GM23338 (cell line): ENCODE measurements around the gene SMYD3. TPM values are rescaled to one million over a fixed set of nuclear protein-coding genes. Genes with fewer than 3 reads are reported as not detected.

Experiments used
- ATAC-seq: fragments of 200-7000 bp; cut with Tn5 transposase; 3 replicates; pipeline ENCODE4 v1.9.1; 2020
- DNase-seq: peaks from one replicate; pipeline ENCODE4 v3.0.0-alpha.2; 2015; ENCODE audit warnings: low spot score
- H2AFZ ChIP-seq: fragments of 200-600 bp; sonication (generic); 2 replicates; pipeline ENCODE4 v1.8.0; 2016; ENCODE audit warnings: antibody characterized with exemption, mild to moderate bottlenecking, moderate library complexity
- H3F3A ChIP-seq: fragments of 200-600 bp; sonication (generic); replicated peaks from 2 replicates; pipeline ENCODE4 v1.8.0; 2017; ENCODE audit warnings: antibody characterized with exemption, mixed run types, low read depth
- H3K27ac ChIP-seq: fragments of 200-600 bp; sonication (generic); 2 replicates; pipeline ENCODE4 v1.6.1; 2016; ENCODE audit warnings: low read depth
- H3K27me3 ChIP-seq: fragments of 200-600 bp; sonication (generic); 2 replicates; pipeline ENCODE4 v1.8.0; 2016; ENCODE audit warnings: mild to moderate bottlenecking, mixed run types, moderate library complexity; ENCODE audit not compliant: insufficient read depth
- H3K36me3 ChIP-seq: fragments of 200-600 bp; sonication (generic); 2 replicates; pipeline ENCODE4 v1.8.0; 2016; ENCODE audit warnings: mild to moderate bottlenecking; ENCODE audit not compliant: insufficient read depth
- H3K4me1 ChIP-seq: fragments of 200-600 bp; sonication (generic); 2 replicates; pipeline ENCODE4 v1.8.0; 2016; ENCODE audit warnings: mild to moderate bottlenecking, moderate library complexity; ENCODE audit not compliant: insufficient read depth
- H3K4me2 ChIP-seq: fragments of 200-600 bp; sonication (generic); 2 replicates; pipeline ENCODE4 v1.7.1; 2017; ENCODE audit warnings: mixed run types
- H3K4me3 ChIP-seq: fragments of 200-600 bp; sonication (generic); 2 replicates; pipeline ENCODE4 v1.6.1; 2016; ENCODE audit warnings: mixed run types
- H3K79me2 ChIP-seq: fragments of 200-600 bp; sonication (generic); replicated peaks from 2 replicates; pipeline ENCODE4 v1.8.0; 2017; ENCODE audit warnings: mild to moderate bottlenecking; ENCODE audit not compliant: insufficient read depth
- H3K9me2 ChIP-seq: fragments of 200-600 bp; sonication (generic); 2 replicates; pipeline ENCODE4 v1.8.0; 2017; ENCODE audit not compliant: insufficient read depth
- H4K20me1 ChIP-seq: fragments of 200-600 bp; sonication (generic); replicated peaks from 2 replicates; pipeline ENCODE4 v1.8.0; 2017; ENCODE audit warnings: mild to moderate bottlenecking; ENCODE audit not compliant: insufficient read depth
- H3K27ac Mint-ChIP-seq: 2 replicates; pipeline ENCODE4 v1.8.0; 2020; ENCODE audit warnings: inconsistent platforms, mild to moderate bottlenecking, moderate library complexity, mixed read lengths
- H3K27me3 Mint-ChIP-seq: 3 replicates; pipeline ENCODE4 v1.8.0; 2022; ENCODE audit warnings: low read depth, mild to moderate bottlenecking, moderate library complexity, mixed read lengths, inconsistent platforms; ENCODE audit not compliant: insufficient read depth, poor library complexity
- H3K36me3 Mint-ChIP-seq: 3 replicates; pipeline ENCODE4 v1.8.0; 2021; ENCODE audit warnings: low read depth, mild to moderate bottlenecking, inconsistent platforms, moderate library complexity, mixed read lengths
- H3K4me1 Mint-ChIP-seq: 3 replicates; pipeline ENCODE4 v1.8.0; 2020; ENCODE audit warnings: mild to moderate bottlenecking, inconsistent platforms, mixed read lengths
- H3K4me3 Mint-ChIP-seq: 3 replicates; pipeline ENCODE4 v1.8.0; 2021; ENCODE audit warnings: moderate library complexity, mild to moderate bottlenecking, inconsistent platforms, mixed read lengths
- H3K9me3 Mint-ChIP-seq: 3 replicates; pipeline ENCODE4 v1.8.0; 2020; ENCODE audit warnings: moderate library complexity, mild to moderate bottlenecking, inconsistent platforms, mixed read lengths
- CREB1 ChIP-seq: fragments of 250-450 bp; sonication (Bioruptor Pico); IDR thresholded peaks from 2 replicates; pipeline ENCODE4 v1.5.0; 2020; ENCODE audit warnings: low read depth, mild to moderate bottlenecking, moderate library complexity
- CTCF ChIP-seq, 2 experiments: fragments of 200-600 bp in 1 of 2; sonication (generic) in 1 of 2; conservative IDR thresholded peaks; 2 replicates each; pipeline versions ENCODE4 v1.5.1 to v1.6.1; 2016 to 2017; ENCODE audit warnings: antibody characterized with exemption in 2 of 2, low read depth in 2 of 2, mild to moderate bottlenecking in 2 of 2, moderate library complexity in 1 of 2
- ETS1 ChIP-seq: IDR thresholded peaks from 2 replicates; pipeline ENCODE4 v1.6.1; 2016; ENCODE audit warnings: antibody characterized with exemption
- EZH2 ChIP-seq: fragments of 200-600 bp; sonication (generic); IDR thresholded peaks from one replicate; pipeline ENCODE4 v1.8.0; 2017; ENCODE audit warnings: antibody characterized with exemption, mild to moderate bottlenecking, low read depth; ENCODE audit not compliant: unreplicated experiment
- EZH2phosphoT487 ChIP-seq: fragments of 200-600 bp; sonication (generic); IDR thresholded peaks from one replicate; pipeline ENCODE4 v1.8.1; 2018; ENCODE audit warnings: antibody characterized with exemption; ENCODE audit not compliant: unreplicated experiment
- JUNB ChIP-seq: IDR thresholded peaks from one replicate; pipeline ENCODE4 v1.6.1; 2016; ENCODE audit warnings: antibody characterized with exemption; ENCODE audit not compliant: unreplicated experiment
- NANOG ChIP-seq: IDR thresholded peaks from 2 replicates; pipeline ENCODE4 v1.6.1; 2016; ENCODE audit warnings: antibody characterized with exemption, borderline replicate concordance
- POLR2AphosphoS5 ChIP-seq: IDR thresholded peaks from 2 replicates; pipeline ENCODE4 v1.6.1; 2016; ENCODE audit warnings: antibody characterized with exemption, low read depth
- REST ChIP-seq: IDR thresholded peaks from one replicate; pipeline ENCODE4 v1.6.1; 2018; ENCODE audit warnings: antibody characterized with exemption; ENCODE audit not compliant: unreplicated experiment
- STAT1 ChIP-seq: IDR thresholded peaks from one replicate; pipeline ENCODE4 v1.6.1; 2016; ENCODE audit warnings: antibody characterized with exemption; ENCODE audit not compliant: unreplicated experiment
- ZNF114 ChIP-seq: fragments of 250-450 bp; sonication (Bioruptor Pico); IDR thresholded peaks from 2 replicates; pipeline ENCODE4 v1.5.0; 2020; ENCODE audit warnings: mild to moderate bottlenecking, moderate library complexity
- ZNF331 ChIP-seq: fragments of 250-450 bp; sonication (Bioruptor Pico); IDR thresholded peaks from 2 replicates; pipeline ENCODE4 v1.5.0; 2020; ENCODE audit warnings: low read depth, mild to moderate bottlenecking, moderate library complexity
- ZNF462 ChIP-seq: fragments of 250-450 bp; sonication (Bioruptor Pico); IDR thresholded peaks from 2 replicates; pipeline ENCODE4 v1.5.0; 2020; ENCODE audit warnings: mild to moderate bottlenecking, moderate library complexity
- polyA plus RNA-seq: library from polyadenylated mRNA; unstranded; fragments of >200 nt; fragmentation: Nextera tagmentation; extraction: Ambion mirVana; gene quantifications from 2 replicates; pipeline ENCODE4 v1.2.1, GENCODE V29; 2016
- total RNA-seq: library from RNA; depleted of rRNA; stranded (reverse); fragments of >200 nt; shearing (Covaris generic); gene quantifications from 2 replicates; pipeline ENCODE4 v1.2.3, GENCODE V29; 2014

SMYD3 gene
- total and polyA plus RNA-seq, 2 experiments from 2014 or later: 31.8 to 34.4 TPM

- Histone ChIP-seq H3K4me2 (no peak overlapping the region), H3K27me3 (no peaks in the 10 kb centered on the region), H3K36me3 (no peaks in the 10 kb centered on the region), H3K27ac (no peak overlapping the region), H3K4me3 (no peak overlapping the region), H3K79me2 (no peaks in the 10 kb centered on the region), H2AFZ (no peak overlapping the region), H3K9me2 (no peaks in the 10 kb centered on the region), H3F3A (no peaks in the 10 kb centered on the region), H3K4me1 (peaks cover 5% of the 10 kb centered on the region; the same call in 1 of the 2 replicates), H4K20me1 (no peaks in the 10 kb centered on the region)
- no peak overlapping the region for H3K4me3 Mint-ChIP-seq
- DNase-seq: no peak
- peaks cover 4% of the 10 kb centered on the region for H3K27me3 Mint-ChIP-seq
- no peak for ATAC-seq
- 0 out of 3 replicates have a peak, but pooled peaks cover 4% of the 10 kb centered on the region for H3K9me3 Mint-ChIP-seq
- H3K27ac Mint-ChIP-seq: no peak overlapping the region
- H3K4me1 Mint-ChIP-seq: peaks cover 6% of the 10 kb centered on the region
- TF ChIP-seq ZNF462 (CRISPR knock-in tag) (no peak), ZNF331 (no peak), EZH2 (no peak), CREB1 (CRISPR knock-in tag) (no peak), REST (no peak), CTCF (conservative IDR thresholded peaks at IDR 0.05; ENCODE audit: low read depth in 2 of 2) (no peak), POLR2AphosphoS5 (no peak), NANOG (no peak), EZH2phosphoT487 (no peak), ZNF114 (no peak), JUNB (no peak), ETS1 (no peak), STAT1 (no peak)
- H3K36me3 Mint-ChIP-seq: peaks cover 4% of the 10 kb centered on the region; the same call in 1 of the 3 replicates
Measured at GRCh38 chr1:246051909-246052518, 455.1 kb downstream of the SMYD3 start.
